HUES64 (cell line): ENCODE data around the gene TMEM45B.
"Not testable (repeated sequence)": the region's sequence is repeated elsewhere in the genome, so short reads cannot be mapped to it uniquely, and the experiment has no call there.

Experiments
- H3K27ac ChIP-seq: 2 replicates; pipeline ENCODE4 v1.7.0; 2013; ENCODE audit warnings: low read depth, low read length, inconsistent platforms
- H3K27me3 ChIP-seq: 2 replicates; pipeline ENCODE4 v1.6.1; 2013; ENCODE audit warnings: mild to moderate bottlenecking, low read length; ENCODE audit not compliant: insufficient read depth
- H3K36me3 ChIP-seq: 2 replicates; pipeline ENCODE4 v1.6.1; 2013; ENCODE audit warnings: mild to moderate bottlenecking, low read length; ENCODE audit not compliant: insufficient read depth
- H3K4me1 ChIP-seq: 2 replicates; pipeline ENCODE4 v1.6.1; 2013; ENCODE audit warnings: mild to moderate bottlenecking, low read length, moderate library complexity; ENCODE audit not compliant: insufficient read depth
- H3K4me3 ChIP-seq: 2 replicates; pipeline ENCODE4 v1.5.1; 2013; ENCODE audit warnings: mild to moderate bottlenecking, low read length, moderate library complexity
- H3K9ac ChIP-seq: 2 replicates; pipeline ENCODE4 v1.6.1; 2013; ENCODE audit warnings: mild to moderate bottlenecking, low read depth, low read length
- H3K9me3 ChIP-seq: 2 replicates; pipeline ENCODE4 v1.6.1; 2013; ENCODE audit warnings: low read depth, low read length; ENCODE audit not compliant: insufficient read depth
- WGBS: fragments of 150-250, 120-280 bp; methylation state at CpG from one replicate; pipeline ENCODE4 v1.1.7; 2013; ENCODE audit warnings: missing lambda C conversion rate; 5-methylcytosine and 5-hydroxymethylcytosine counted together

TMEM45B gene

DNA sequence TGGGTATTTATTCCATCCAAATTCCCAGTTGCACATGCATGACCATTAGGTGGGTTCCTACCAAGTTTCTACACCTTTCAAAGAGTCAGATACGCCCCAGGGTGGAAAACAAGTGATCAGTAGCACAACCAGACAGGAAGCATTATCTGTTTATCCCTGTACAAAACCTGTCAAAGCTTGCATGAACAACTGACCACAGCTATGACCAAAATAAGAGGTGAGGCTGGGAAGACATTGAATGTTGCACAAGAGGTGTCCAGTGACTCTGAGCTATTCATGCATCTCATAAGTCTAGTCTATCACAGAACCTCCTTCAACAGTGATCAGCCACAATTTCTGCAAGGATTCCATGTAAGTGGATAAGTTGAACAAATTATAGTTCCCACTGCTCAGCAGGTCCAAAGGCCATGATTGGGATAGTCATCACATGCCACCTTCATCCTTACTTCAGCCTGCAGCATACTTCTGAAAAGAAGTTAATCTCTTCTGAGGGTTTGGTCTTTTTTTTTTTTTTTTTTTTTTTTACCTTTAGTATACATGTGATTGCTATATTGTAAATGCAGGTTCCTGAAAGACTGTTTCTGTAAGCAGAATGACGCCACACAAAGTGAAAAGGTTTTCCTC lies 28.0 kb upstream of the TMEM45B start:
- Histone ChIP-seq H3K4me3 (no peak overlapping the region), H3K27ac (no peak overlapping the region), H3K9me3 (no peaks in the 10 kb centered on the region), H3K9ac (no peak overlapping the region), H3K27me3 (peaks cover 4% of the 10 kb centered on the region; the same call in 1 of the 2 replicates), H3K4me1 (no peaks in the 10 kb centered on the region), H3K36me3 (no peaks in the 10 kb centered on the region)
- WGBS = 89% methylated on average over 2 of the region's 2 CpGs

DNA sequence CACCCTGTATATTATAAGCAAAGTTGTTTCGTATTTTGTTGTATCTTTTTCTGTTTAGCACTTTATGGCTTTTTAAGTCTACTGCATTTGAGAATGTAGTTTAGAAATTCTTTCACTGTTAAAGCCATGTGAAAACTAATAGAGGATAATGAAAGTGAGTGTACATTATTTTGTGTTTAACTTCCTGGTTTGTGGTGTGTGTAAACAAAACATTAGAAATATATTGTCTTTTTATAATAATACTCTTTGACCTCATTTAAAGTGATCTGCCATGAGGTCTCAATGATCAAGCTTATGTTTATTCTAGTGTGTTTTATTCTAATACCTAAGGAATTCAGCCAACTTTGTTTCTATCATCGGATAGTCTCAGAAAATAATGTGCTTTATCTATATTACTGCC lies 27.4 kb upstream of the TMEM45B start:
- no peaks in the 10 kb centered on the region for H3K4me1 ChIP-seq
- H3K9me3 ChIP-seq = no peaks in the 10 kb centered on the region
- H3K27ac ChIP-seq = no peak overlapping the region
- H3K4me3 ChIP-seq = no peak overlapping the region
- no peaks in the 10 kb centered on the region for H3K36me3 ChIP-seq
- 86% methylated on average over 1 of the region's 2 CpGs for WGBS
- no peak overlapping the region for H3K9ac ChIP-seq
- peaks cover 4% of the 10 kb centered on the region; the same call in 1 of the 2 replicates for H3K27me3 ChIP-seq

DNA sequence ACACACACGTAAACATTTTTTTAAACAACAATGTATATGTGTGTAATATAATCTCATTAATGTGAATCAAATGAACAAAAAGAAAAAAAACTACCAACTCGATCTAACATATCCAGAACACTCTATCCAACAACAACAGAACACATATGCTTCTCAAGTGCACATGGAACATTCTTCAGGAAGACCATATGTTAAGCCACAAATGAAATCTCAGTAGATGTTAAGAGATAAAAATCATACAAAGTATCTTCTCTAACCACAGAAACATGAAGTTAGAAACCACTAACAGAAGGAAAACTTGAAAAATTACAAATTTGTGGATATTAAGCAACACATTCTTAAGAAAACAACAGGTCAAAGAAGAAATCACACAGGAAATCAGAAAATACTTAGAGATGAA lies 25.5 kb upstream of the TMEM45B start:
- H3K9ac ChIP-seq = no peak overlapping the region
- WGBS = 80% methylated on average over 1 of the region's 2 CpGs
- peaks cover 4% of the 10 kb centered on the region for H3K9me3 ChIP-seq
- peaks cover 4% of the 10 kb centered on the region; the same call in 1 of the 2 replicates for H3K27me3 ChIP-seq
- H3K36me3 ChIP-seq = no peaks in the 10 kb centered on the region
- no peaks in the 10 kb centered on the region for H3K4me1 ChIP-seq
- no peak overlapping the region for H3K4me3 ChIP-seq
- no peak overlapping the region for H3K27ac ChIP-seq

DNA sequence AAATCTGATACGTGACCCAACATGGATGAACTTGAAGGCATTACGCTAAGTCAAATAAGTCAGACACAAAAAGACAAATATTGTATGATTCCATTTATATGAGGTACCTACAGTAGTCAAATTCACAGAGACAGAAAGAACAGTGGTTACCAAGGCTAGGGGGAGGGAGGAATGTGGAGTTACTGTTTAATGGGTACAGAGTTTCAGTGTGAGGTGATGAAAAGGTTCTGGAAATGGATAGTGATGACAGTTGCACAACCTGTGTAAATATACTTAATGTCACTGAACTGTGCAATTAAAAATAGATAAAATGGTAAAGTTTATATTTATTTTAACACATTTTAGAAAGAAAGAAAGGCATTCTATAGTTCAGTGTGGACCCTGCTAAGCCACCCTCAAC lies 24.1 kb upstream of the TMEM45B start:
- 100% methylated on average over 2 of the region's 2 CpGs for WGBS
- Histone ChIP-seq H3K4me1 (no peaks in the 10 kb centered on the region), H3K9ac (no peak overlapping the region), H3K36me3 (no peaks in the 10 kb centered on the region), H3K4me3 (no peak overlapping the region), H3K9me3 (peaks cover 13% of the 10 kb centered on the region), H3K27me3 (peaks cover 4% of the 10 kb centered on the region; the same call in 1 of the 2 replicates), H3K27ac (no peak overlapping the region)

DNA sequence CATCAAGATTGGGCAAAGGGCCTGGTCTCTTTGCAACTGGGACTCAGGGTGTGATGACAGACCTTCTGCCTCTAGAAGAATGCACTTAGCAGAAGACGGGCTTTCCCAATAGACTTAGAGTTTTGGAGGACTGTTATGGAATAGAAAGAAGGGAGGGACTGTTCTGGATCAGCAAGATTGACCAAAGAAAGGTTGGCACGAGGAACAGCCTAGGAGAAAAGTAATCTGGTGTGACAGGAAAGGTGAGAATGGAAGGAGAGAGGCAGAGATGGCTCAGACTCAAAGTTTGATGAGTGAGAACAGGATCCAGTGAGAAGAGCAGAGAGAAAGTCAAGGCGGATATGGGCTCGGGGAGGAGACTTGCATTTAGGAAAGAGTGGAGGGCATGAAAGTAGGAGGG lies 23.0 kb upstream of the TMEM45B start:
- H3K36me3 ChIP-seq = no peaks in the 10 kb centered on the region
- no peak overlapping the region for H3K27ac ChIP-seq
- 88% methylated on average over 4 of the region's 4 CpGs for WGBS
- H3K4me1 ChIP-seq = no peaks in the 10 kb centered on the region
- no peak overlapping the region for H3K4me3 ChIP-seq
- peaks cover 13% of the 10 kb centered on the region for H3K9me3 ChIP-seq
- peaks cover 4% of the 10 kb centered on the region; the same call in 1 of the 2 replicates for H3K27me3 ChIP-seq
- H3K9ac ChIP-seq = no peak overlapping the region

DNA sequence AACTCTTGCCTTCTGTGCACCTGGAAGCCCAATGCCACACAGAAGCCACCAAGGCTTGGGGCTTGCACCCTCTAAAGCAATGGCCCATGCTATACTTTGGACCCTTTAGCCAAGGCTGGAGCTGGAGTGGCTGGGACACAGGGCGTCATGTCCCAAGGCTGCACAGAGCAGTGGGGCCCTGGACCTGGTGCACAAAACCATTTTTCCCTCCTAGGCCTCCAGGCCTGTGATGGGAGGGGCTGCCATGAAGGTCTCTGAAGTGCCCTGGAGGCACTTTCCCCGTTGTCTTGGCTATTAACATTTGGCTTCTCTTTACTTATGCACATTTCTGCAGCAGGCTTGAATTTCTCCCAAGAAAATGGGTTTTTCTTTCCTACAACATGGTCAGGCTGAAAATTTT lies 20.6 kb upstream of the TMEM45B start:
- Histone ChIP-seq H3K9ac (no peak overlapping the region), H3K4me3 (no peak overlapping the region), H3K36me3 (no peaks in the 10 kb centered on the region), H3K4me1 (no peaks in the 10 kb centered on the region), H3K27ac (no peak overlapping the region), H3K27me3 (0 out of 2 replicates have a peak, but pooled peaks cover 4% of the 10 kb centered on the region), H3K9me3 (peaks cover 13% of the 10 kb centered on the region)
- WGBS = 76% methylated on average over 2 of the region's 2 CpGs

DNA sequence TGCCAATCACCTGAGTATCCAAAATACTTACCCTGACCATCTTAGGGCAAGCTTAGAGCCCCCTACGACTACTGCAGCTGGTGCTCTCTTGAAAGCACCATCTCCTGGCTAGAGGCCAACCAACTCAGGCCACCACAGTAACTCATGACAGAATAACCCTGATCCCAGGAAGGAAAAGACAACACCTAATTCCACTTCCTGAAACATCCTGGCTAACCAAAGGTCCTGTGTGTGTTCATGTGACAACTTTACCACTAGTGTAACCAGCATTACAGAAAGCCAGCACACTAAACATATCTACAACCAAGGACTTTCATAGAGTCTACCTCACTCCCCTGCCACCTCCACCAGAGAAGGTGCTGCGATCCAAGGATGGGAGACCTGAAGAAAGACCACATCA lies 17.4 kb upstream of the TMEM45B start:
- H3K27me3 ChIP-seq = no peaks in the 10 kb centered on the region
- no peaks in the 10 kb centered on the region for H3K4me1 ChIP-seq
- peaks cover 13% of the 10 kb centered on the region for H3K9me3 ChIP-seq
- 88% methylated on average over 2 of the region's 2 CpGs for WGBS
- H3K4me3 ChIP-seq = no peak overlapping the region
- no peak overlapping the region for H3K27ac ChIP-seq
- H3K36me3 ChIP-seq = no peaks in the 10 kb centered on the region
- H3K9ac ChIP-seq = no peak overlapping the region

DNA sequence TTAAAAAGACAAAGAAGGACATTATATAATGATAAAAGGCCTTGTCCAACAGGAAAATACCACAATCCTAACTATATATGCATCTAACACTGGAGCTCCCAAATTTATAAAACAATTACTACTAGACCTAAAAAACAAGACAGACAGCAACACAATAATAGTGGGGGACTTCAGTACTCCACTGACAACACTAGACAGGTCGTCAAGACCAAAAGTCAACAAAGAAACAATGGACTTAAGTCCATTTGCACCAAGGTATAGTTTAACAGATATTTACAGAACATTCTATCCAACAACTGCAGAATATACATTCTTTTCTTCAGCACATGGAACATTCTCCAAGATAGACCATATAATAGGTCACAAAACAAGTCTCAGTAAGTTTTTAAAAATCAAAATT lies 15.5 kb upstream of the TMEM45B start:
- H3K27me3 ChIP-seq, H3K36me3 ChIP-seq, H3K4me1 ChIP-seq, H3K4me3 ChIP-seq, H3K27ac ChIP-seq, H3K9me3 ChIP-seq, H3K9ac ChIP-seq: not testable (repeated sequence)
- 75% methylated on average over 1 of the region's 1 CpG for WGBS

DNA sequence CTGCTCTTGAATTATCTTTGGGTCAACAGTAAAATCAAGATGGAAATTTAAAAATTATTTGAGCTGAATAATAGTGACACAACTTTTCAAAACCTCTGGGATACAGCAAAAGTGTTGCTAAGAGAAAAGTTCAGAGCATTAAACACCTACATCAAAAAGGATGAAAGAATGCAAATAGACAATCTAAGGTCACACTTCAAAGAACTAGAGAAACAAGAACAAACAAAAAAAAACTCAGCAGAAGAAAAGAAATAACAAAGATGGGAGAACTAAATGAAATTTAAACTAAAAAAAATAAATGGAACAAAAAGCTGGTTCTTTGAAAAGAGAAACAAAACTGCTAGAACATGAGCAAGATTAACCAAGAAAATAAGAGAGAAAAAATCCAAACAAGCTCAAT lies 15.0 kb upstream of the TMEM45B start:
- Histone ChIP-seq H3K9ac (no peak overlapping the region), H3K36me3 (no peaks in the 10 kb centered on the region), H3K4me1 (no peaks in the 10 kb centered on the region), H3K4me3 (no peak overlapping the region), H3K27me3 (no peaks in the 10 kb centered on the region), H3K9me3 (peaks cover 4% of the 10 kb centered on the region; the same call in 1 of the 2 replicates), H3K27ac (no peak overlapping the region)

DNA sequence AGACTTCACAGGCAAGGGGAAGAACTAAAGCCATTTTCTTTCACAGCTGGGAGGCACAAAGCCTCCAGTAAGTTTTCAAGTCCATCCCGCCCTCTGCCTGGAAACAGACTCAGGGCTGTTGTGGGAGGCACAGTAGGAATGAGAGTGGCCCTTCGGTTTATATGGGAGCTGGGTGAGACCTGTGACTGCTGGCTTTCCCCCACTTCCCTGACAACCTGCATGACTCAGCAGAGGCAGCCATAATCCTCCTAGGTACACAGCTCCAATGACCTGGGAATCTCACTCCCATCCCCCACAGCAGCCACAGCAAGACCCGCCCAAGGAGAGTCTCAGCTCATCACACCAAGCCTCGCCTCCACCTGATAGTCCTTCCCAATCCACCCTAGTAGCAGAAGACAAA lies 12.1 kb upstream of the TMEM45B start:
- 72% methylated on average over 4 of the region's 4 CpGs for WGBS
- H3K36me3 ChIP-seq = no peaks in the 10 kb centered on the region
- H3K4me1 ChIP-seq = no peaks in the 10 kb centered on the region

DNA sequence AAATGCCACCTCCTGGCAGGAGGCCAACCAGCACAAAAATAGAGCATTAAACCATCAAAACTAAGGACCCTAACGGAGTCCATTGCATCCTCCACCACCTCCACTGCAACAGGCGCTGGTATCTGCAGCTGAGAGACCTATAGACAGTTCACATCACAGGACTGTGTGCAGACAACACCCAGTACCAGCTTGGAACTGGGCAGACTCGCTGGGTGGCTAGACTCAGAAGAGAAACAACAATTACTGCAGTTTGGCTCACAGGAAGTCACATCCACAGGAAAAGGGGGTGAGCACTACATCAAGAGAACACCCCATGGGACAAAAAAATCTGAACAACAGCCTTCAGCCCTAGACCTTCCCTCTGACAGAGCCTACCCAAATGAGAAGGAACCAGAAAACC lies 11.6 kb upstream of the TMEM45B start:
- Histone ChIP-seq H3K9me3 (no peaks in the 10 kb centered on the region), H3K4me3 (no peak overlapping the region), H3K4me1 (no peaks in the 10 kb centered on the region), H3K36me3 (no peaks in the 10 kb centered on the region), H3K9ac (no peak overlapping the region), H3K27me3 (no peaks in the 10 kb centered on the region), H3K27ac (no peak overlapping the region)
- 92% methylated on average over 3 of the region's 3 CpGs for WGBS

More for the DNA sequence above, 12.1 kb upstream of the TMEM45B start:
- no peaks in the 10 kb centered on the region for H3K27me3 ChIP-seq
- H3K9ac ChIP-seq = no peak overlapping the region
- H3K9me3 ChIP-seq = no peaks in the 10 kb centered on the region
- no peak overlapping the region for H3K4me3 ChIP-seq
- no peak overlapping the region for H3K27ac ChIP-seq

DNA sequence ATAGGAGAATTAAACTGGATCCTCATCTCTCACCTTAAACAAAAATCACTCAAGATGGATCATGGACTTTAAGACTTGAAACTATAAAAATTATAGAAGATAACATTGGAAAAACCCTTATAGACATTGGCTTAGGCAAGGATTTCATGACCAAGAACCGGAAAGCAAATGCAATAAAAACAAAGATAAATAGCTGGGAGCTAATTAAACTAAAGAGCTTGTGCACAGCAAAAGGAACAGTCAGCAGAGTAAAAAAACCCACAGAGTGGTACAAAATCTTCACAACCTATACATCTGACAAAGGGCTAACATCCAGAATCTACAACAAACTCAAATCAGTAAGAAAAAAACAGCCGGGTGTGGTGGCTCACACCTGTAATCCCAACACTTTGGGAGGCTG lies 7.4 kb upstream of the TMEM45B start:
- WGBS = 97% methylated on average over 2 of the region's 2 CpGs
- not testable (repeated sequence) for H3K4me1 ChIP-seq, H3K9me3 ChIP-seq, H3K27ac ChIP-seq, H3K9ac ChIP-seq, H3K27me3 ChIP-seq, H3K4me3 ChIP-seq, H3K36me3 ChIP-seq
